TTC549 (cell line): Measurements from ENCODE around the gene HSPA1B.
"Not testable (repeated sequence)": the region's sequence is repeated elsewhere in the genome, so short reads cannot be mapped to it uniquely, and the experiment has no call there.

Experiments used
- FAIRE-seq: peaks from 2 replicates; lab custom pipeline; 2012; peaks lifted over from hg19 to GRCh38; lab: Jason Lieb, UNC

Gene HSPA1B

DNA sequence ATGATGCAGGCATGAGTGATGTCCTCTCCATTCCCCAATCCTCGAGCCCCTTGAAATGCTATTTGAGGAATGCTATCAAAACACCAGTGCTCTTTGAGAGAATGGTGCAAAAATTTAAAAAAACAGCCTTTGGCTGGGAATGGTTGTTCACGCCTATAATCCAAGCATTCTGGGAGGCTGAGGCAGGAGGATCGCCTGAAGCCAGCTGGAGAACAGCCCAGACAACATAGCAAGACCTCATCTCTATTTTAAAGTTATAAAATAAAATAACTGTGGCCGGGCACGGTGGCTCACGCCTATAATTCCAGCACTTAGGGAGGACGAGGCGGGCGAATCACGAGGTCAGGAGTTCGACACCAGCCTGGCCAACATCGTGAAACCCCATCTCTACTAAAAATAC lies 27.8 kb upstream of the HSPA1B start:
- no peak for FAIRE-seq

DNA sequence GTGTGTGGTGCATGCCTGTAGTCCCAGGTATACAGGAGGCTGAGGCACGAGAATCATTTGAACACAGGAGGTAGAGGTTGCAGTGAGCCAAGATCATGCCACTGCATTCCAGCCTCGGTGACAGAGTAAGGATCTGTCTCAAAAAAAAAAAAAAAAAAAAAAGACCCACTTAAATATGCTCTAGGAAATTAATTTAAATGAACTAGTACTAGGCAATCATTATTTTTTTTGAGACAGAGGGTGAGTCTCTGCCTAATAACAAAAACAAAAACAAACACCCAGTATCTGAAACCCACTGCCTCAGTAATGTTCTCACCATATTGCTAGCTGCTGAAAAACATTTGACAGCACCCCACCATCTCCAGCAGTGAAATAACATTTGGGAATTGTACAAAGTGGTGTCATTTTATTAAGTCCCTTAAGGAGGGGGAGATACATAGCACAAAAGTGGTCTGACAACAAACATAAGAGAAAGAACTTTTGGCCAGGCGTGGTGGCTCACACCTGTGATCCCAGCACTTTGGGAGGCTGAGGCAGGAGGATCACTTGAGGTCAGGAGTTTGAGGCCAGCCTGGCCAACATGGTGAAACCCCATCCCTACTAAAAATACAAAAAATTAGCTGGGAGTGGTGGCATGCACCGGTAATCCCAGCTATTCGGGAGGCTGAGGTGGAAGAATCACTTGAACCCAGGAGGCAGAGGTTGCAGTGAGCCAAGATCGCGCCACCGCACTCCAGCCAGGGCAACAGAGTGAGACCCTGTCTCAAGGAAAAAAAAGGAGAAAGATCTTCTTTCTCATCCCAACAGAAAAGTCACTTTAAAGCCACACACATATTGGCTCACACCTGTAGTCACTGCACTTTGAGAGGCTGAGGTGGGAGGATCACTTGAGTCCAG lies 26.3 kb upstream of the HSPA1B start:
- not testable (repeated sequence) for FAIRE-seq

DNA sequence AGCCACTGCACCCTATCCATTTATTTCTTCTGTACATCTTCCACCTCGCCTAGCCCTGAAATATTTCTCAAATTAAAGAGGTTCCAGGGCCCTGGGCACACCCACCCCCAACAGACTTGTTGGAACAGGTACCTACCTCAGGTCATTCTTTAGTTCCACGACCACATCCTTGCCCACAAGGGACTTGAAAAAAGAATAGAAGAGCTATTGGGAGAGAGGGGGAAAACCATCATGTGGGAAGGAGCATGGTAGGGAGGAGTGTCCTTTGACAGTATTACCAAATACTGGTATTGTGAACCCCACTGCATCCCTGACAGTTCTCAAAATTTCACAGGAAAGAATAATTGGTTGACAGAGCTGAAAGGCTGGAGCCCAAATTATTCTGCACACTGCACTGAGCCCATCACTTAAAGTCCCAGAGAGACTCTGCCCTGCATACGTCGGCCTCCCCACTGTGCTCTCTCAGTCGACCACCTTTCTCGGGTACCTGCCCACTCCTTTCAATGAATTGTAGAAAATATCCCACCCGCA lies 21.5 kb upstream of the HSPA1B start:
- FAIRE-seq = no peak

DNA sequence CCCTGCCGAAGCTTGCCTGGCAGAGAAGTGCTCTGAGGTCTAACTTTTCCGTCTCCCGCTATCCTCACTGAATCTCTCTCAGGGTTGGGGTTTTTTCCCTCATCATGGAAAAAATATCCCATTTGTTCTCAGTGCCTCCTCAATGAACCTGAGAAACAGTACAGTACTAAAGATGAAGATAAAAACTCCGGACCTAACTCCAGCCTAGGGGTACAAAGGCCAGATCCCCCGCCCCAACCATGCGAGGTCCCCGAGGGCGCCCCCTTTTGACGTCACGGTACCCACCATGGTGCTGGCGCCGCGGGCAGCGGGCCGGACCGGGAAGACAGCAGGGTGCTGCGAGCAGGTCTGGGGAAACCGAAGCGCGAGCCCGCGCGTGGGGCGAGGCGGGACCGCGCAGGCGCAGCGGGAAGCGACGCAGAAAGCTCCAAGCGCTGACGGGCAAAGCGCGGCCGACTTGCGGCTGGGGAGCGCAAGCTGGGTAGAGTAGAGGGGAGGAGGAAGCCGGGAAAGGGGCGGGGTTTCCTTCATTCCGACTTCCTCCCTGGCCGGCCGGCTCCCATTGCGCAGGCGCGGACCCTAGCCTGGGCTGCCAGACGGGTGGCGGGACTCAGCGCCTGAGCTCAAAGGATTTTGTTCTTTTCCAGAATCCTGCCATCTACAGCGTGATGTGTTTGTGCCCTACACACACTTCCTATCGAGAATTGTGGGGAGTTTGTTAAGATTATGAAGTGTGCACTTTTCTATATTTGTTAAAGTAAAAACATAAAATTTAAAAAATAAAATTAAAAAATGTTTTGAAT lies 20.9 kb upstream of the HSPA1B start, which contains the start of gene LSM2:
TSS of gene LSM2 (minus strand) at position 497 of the 803 bp plus-strand sequence. CDS start at position 288, 209 bp downstream.
- peak; percentile 9 for FAIRE-seq

DNA sequence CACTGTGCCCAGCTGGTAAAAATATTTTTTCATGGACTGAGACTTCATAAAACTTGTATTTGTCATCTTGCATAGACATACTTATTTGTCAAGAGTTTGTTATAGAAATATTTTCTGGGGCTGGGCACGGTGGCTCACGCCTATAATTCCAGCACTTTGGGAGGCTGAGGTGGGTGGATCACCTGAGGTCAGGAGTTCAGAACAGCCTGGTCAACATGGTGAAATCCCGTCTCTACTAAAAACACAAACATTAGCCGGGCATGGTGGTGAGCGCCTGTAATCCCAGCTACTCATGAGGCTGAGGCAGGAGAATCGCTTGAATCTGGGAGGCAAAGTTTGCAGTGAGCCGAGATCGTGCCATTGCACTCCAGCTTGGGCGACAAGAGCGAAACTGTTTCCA lies 18.9 kb upstream of the HSPA1B start:
- FAIRE-seq = not testable (repeated sequence)

DNA sequence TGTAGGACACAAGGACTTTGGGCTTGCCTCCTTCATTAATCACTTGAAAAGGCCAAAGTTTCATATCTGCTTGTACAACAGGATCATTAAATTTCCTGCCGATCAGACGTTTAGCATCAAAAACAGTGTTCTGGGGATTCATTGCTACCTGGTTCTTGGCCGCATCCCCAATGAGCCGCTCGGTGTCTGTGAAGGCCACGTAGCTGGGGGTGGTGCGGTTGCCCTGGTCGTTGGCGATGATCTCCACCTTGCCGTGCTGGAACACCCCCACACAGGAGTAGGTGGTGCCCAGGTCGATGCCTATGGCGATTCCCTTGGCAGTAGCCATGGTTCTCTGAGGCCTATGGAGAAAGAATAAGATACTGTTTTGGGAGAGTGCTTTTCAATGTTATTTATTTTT lies 15.9 kb upstream of the HSPA1B start:
- FAIRE-seq = no peak

DNA sequence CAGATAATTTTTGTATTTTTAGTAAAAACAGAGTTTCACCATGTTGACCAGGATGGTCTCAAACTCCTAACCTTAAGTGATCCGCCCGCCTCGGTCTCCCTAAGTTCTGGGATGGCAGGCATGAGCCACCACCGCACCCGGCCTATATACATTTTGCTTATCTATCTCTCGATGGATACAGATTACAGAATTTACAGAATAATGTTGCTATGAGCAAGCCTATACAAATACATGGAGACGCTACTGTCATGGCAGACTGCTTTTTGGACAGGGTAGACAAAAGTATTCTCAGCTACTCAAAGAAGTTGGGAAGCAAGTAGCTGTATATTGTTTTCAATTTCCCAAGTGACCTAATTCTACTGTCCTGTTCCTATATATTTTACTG lies 14.1 kb upstream of the HSPA1B start:
- no peak for FAIRE-seq

DNA sequence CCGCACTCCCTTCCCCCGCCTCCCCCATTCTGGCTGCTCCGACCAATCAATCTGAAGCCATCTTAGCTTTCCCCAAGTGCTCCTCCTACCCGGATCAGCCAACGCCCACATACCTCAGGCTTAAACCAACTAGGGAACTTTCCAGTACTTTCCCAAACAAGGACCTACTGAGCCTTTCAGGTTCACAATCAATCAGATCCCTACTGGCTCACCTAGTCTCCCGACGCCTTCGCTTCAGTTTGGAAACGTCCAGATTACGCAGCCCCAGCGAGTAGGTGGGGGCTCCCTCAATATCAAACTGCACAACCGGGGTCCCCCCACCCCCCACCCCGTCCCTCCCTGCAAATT lies 12.9 kb upstream of the HSPA1B start:
- FAIRE-seq = no peak

DNA sequence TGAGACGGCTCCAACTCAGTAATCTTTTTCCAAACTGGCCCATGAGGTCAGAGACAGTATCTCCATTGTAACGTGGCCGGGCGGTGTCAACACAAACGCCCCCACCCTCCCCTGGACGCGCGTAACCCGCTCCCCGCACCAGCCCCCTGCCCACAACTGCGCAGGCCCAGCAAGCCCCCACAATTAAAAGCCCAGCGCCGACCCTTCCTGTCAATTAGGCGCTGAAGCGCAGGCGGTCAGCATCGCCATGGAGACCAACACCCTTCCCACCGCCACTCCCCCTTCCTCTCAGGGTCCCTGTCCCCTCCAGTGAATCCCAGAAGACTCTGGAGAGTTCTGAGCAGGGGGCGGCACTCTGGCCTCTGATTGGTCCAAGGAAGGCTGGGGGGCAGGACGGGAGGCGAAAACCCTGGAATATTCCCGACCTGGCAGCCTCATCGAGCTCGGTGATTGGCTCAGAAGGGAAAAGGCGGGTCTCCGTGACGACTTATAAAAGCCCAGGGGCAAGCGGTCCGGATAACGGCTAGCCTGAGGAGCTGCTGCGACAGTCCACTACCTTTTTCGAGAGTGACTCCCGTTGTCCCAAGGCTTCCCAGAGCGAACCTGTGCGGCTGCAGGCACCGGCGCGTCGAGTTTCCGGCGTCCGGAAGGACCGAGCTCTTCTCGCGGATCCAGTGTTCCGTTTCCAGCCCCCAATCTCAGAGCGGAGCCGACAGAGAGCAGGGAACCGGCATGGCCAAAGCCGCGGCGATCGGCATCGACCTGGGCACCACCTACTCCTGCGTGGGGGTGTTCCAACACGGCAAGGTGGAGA lies 12.3 kb upstream of the HSPA1B start, which contains the start of the genes HSPA1A and HSPA1L:
TSS of gene HSPA1A (plus strand) at position 519 of the 814 bp plus-strand sequence. CDS start at position 733, 214 bp downstream.
TSS of gene HSPA1L (minus strand) at position 259 of the 814 bp plus-strand sequence. CDS start 3,311 bp downstream, outside the sequence.
- FAIRE-seq = no peak

DNA sequence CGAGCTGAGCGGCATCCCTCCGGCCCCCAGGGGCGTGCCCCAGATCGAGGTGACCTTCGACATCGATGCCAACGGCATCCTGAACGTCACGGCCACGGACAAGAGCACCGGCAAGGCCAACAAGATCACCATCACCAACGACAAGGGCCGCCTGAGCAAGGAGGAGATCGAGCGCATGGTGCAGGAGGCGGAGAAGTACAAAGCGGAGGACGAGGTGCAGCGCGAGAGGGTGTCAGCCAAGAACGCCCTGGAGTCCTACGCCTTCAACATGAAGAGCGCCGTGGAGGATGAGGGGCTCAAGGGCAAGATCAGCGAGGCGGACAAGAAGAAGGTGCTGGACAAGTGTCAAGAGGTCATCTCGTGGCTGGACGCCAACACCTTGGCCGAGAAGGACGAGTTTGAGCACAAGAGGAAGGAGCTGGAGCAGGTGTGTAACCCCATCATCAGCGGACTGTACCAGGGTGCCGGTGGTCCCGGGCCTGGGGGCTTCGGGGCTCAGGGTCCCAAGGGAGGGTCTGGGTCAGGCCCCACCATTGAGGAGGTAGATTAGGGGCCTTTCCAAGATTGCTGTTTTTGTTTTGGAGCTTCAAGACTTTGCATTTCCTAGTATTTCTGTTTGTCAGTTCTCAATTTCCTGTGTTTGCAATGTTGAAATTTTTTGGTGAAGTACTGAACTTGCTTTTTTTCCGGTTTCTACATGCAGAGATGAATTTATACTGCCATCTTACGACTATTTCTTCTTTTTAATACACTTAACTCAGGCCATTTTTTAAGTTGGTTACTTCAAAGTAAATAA lies 10.2 kb upstream of the HSPA1B start:
- FAIRE-seq = not testable (repeated sequence)

DNA sequence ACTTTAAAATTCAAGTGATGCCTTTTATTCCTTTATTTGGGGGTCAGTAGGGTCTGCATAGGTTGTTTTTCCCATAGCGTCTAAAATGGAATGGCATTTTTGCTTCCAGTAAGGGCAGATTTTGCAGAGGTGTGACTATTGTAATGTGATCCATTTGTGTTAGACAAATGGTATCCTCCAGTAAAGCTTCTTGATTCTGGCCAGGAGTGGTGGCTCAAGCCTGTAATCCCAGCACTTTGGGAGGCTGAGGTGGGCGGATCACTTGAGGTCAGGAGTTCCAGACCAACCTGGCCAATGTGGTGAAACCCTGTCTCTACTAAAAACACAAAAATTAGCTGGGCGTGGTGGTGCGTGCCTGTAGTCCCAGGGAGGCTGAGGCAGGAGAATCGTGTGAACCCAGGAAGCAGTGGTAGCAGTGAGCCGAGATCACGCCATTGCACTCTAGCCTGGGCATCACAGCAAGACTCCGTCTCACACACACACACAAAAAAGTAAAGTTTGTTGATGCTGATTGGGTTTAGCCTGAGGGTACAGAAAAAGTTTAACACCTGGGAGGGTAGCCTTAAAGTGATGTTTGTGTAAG lies 9.5 kb upstream of the HSPA1B start:
- FAIRE-seq = not testable (repeated sequence)

DNA sequence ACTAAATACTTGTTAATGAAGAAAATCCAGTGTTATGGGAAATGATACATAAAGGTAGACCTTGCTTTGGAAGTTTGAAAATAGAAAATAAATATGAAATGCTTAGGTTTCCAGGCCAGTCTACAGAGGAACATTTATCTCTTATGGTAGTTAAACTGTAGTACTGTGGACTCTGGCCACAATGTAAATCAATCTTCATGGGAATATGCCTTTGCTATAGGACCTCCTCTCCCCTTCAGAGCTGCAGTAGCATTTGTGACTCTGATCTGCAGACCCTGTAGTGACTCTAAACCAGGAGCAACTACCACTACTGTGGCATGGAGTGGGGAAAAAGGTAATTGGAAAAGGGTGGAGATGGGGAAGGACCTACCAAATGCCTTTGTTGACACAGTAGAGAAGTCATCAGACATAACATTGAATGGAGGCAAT lies 7.7 kb upstream of the HSPA1B start:
- no peak for FAIRE-seq

DNA sequence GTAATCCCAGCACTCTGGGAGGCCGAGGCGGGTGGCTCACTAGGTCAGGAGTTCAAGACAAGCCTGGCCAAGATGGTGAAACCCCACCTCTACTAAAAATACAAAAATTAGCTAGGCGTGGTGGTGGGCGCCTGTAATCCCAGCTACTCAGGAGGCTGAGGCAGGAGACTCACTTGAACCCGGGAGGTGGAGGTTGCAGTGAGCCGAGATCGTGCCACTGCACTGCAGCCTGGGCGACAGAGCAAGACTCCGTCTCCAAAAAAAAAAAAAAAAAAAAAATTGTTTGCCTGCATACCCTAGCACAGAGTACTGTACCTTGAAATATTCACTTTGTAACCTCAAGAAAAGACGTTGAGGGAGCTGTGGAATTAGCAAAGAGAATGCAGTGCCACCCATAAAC lies 7.1 kb upstream of the HSPA1B start:
- FAIRE-seq = not testable (repeated sequence)

DNA sequence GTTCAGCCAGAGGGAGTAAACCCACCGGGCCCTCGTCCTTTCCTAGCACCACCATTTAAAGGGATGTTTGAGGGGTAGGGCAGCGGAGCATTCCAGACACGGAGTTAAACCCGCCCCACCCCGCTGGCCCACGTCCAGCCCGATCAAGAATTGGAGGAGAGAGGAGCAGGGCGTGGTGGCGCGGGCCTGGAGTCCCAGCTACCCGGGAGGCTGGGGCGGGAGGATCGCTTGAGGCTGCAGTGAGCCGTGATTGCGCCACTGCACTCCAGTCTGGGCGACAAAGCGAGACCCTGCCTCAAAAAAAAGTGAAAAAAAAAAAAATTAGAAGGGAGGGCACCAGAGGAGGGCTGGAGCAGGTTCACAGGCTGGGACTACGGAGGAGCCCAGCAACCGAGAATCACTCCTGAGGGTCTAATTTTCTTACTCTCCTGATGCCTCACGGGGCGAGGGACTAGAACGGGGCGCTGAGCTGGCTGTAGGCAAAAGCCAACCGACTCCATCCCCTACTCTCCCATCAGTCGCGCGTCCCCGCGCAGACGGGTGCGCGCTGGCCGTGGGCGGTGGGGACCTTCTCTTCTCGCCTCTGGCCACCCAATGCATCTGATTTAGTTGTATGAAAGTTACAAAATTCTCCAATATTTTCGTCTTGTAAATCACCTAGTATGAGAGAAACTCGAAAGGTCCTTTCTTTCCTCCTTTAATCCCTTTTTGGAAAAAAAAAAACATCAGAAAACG lies 6.1 kb upstream of the HSPA1B start:
- FAIRE-seq = no peak

DNA sequence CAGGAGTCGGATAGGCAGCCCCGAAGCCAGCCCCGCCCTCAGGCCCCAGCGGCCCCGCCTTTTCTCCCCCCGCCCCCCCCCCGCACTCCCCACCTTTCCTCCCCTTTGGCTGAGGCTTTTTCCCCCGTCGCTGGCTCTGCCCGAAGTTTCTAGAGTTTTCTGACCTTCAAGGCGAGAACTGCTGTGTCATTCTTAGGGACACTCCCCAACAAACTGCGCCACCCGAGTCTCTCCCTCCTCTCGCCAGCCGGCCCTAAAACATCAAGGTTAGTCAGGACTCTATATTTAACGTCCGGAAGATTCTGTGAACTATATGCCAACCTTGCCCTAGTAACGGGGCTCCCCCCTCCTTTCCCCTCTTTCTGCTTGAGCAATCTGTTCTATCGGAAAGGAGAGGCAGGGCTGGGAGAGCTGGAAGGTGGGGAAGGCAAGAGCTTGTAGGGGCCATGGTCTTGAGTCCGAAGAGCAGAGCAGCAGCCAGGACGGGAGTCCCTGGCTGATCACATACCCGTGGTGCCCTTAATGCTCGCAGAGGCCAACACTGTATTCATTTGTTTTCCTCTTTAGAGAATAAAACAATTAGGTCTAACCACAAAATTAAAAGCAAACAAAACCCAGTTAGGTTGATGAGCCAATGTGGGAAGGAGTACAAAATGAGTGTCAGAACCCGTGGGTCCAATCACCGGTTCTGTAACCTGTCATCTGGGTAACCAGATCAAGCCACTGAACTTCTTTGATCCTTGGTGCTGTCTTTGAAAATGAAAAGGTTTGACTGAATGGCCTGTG lies 5.3 kb upstream of the HSPA1B start:
- FAIRE-seq = no peak

DNA sequence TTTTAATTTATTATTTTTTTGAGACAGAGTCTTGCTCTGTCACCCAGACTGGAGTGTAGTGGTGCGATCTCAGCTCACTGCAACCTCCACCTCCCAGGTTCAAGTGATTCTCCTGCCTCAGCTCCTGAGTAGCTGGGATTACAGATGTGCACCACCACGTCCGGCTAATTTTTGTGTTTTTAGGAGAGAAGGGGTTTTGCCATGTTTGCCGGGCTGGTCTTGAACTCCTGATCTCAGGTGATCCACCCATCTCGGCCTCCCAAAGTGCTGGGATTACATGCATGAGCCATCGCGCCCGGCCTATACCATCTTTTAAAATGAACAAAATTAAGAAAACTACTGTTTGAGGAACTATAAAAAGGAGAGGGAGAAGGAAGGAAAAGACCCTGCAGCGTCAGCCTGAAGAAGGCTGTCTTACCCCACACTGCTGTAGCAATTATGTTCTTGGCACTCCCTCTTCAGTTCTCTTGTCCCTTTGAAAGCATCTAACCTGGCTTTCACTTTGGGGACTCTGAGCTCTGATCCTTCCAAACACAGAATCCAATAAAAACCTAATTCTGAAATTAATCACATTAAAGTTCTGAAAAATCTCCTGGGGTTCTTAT lies 3.8 kb upstream of the HSPA1B start:
- not testable (repeated sequence) for FAIRE-seq

DNA sequence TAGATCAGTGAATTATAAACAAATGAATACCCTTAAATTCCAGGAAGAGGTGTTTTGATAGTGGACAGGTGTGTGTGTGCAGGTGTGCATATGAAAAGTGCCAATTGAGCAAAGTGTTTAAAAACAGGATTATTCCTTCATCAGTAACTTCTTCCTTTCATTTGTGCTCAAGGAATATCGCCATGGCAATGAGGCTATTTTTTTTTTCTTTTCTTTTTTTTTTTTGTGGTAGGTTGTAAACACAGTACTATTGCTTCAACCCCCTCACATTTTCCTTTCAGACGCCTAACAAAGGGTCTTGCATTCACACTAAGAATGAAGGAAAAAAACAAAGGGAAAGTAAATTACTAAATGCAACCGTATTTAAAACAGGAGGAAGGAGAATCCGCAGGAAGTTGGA lies 2.0 kb upstream of the HSPA1B start:
- FAIRE-seq = no peak

DNA sequence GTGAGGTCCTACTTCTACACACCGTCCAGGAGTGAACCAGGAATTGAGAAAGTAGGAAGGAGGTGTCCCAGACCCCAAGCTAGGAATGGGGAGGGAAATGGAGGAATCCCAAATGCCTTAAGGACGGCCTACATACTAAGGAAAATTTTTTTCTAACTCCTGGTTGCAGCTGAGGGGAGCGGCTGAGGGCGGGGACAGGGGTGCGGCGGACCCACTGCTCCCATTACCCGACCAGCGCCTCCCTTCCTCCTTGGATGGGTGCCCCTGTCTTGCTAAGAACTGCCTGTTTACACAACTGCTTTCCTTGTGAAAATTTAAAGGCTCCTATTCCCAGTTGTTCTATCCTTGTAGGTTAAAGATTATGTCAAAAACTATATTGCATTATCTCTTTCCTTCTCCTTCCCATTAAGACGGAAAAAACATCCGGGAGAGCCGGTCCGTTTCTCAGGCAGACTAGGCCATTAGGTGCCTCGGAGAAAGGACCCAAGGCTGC lies 699 bp upstream of the HSPA1B start:
- no peak for FAIRE-seq
